ENCODE measurements around the gene AVPI1. TPM values are rescaled to one million over a fixed set of nuclear protein-coding genes. Genes with fewer than 3 reads are reported as not detected.

AVPI1 gene
- total and polyA plus RNA-seq, 4 donors: 6.6 to 22.1 (median 11.9) TPM

DNA sequence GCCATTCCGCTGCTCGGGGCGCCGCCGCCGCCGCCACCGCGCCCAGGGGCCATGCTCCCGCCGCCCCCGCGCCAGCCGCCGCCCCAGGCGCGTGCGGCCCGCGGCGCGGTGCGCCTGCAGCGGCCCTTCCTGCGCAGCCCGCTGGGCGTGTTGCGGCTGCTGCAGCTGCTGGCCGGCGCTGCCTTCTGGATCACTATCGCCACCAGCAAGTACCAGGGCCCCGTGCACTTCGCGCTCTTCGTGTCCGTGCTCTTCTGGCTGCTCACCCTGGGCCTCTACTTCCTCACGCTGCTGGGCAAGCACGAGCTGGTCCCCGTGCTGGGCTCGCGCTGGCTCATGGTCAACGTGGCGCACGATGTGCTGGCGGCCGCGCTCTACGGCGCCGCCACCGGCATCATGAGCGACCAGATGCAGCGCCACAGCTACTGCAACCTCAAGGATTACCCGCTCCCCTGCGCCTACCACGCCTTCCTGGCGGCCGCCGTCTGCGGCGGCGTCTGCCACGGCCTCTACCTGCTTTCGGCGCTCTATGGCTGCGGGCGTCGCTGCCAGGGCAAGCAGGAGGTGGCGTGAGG lies 26.9 kb upstream of the AVPI1 start:
- peak overlapping the region; percentile 56 to 60 (median 59) for H3K4me3 ChIP-seq (ENCODE audit: low read depth in 1 of 3, low read length in 3 of 3)
- no peak for TF ChIP-seq REST (IDR thresholded peaks at IDR 0.05)
- TF ChIP-seq FOXA1 (IDR thresholded peaks at IDR 0.05): no peak
- peak; percentile 89 for TF ChIP-seq MAX (IDR thresholded peaks at IDR 0.05)
- peak; percentile 72 for TF ChIP-seq YY1 (IDR thresholded peaks at IDR 0.05)
- TF ChIP-seq SP1 (IDR thresholded peaks at IDR 0.05): no peak
- TF ChIP-seq, protein P1, sequence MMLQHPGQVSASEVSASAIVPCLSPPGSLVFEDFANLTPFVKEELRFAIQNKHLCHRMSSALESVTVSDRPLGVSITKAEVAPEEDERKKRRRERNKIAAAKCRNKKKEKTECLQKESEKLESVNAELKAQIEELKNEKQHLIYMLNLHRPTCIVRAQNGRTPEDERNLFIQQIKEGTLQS (IDR thresholded peaks at IDR 0.05): no peak
- no peaks in the 10 kb centered on the region for H3K36me3 ChIP-seq (ENCODE audit: control insufficient read depth in 4 of 4, insufficient read depth in 3 of 4, low read depth in 1 of 4, low read length in 3 of 4)
- H3K4me1 ChIP-seq (ENCODE audit: control insufficient read depth in 4 of 4, insufficient read depth in 4 of 4, low read length in 3 of 4): peaks cover under 1 to 20% (median 14%) of the 10 kb centered on the region in 4 donors
- no peaks in the 10 kb centered on the region for H3K9me3 ChIP-seq (ENCODE audit: control insufficient read depth in 4 of 4, low read length in 3 of 4)
- H3K27ac ChIP-seq (ENCODE audit: low read depth in 1 of 2, low read length in 2 of 2): peak overlapping the region; percentile 57 to 71
- WGBS: under 1% methylated on average over 69 of the region's 69 CpGs
- H3K9ac ChIP-seq (ENCODE audit: low read depth in 1 of 2, low read length in 2 of 2): no peak overlapping the region
- peak; percentile 66 for DNase-seq (ENCODE audit: low spot score)
- no peaks in the 10 kb centered on the region for H3K27me3 ChIP-seq (ENCODE audit: control insufficient read depth in 4 of 4, insufficient read depth in 4 of 4, low read length in 3 of 4)

DNA sequence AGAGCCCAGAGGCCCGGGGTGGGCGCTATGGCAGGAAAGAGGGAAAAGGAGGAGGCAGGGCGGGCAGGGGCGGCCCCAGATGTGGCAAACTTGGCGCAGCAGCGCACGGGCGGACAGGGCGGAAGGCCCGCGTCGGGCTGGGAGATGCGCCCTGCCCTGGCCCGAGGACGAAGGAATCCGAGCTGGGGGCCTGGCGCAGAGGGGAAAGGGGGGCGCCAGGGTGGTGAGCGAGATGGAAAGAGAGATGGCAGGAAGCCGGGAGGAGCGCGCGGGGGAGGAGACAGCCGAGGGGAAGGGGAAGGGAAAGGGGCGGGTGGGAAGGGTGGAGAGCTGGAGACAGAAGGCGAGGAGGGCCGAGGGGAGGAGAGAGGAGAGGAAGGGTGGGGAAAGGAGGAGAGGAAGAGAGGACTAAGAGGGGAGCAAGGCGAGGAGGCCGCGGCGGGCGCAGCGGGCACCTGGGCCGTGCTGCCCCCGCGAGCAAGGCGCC lies 26.3 kb upstream of the AVPI1 start, which contains the start of gene MARVELD1:
Gene MARVELD1 (plus strand): TSS at position 392 of the 487 bp plus-strand sequence. CDS start 147 bp downstream, outside the sequence.
- peak within 1 kb of the TSS; percentile 56 to 60 (median 59) for H3K4me3 ChIP-seq (ENCODE audit: low read depth in 1 of 3, low read length in 3 of 3)
- no peaks in the 10 kb centered on the region for H3K36me3 ChIP-seq (ENCODE audit: control insufficient read depth in 4 of 4, insufficient read depth in 3 of 4, low read depth in 1 of 4, low read length in 3 of 4)
- TF ChIP-seq HNF4G (IDR thresholded peaks at IDR 0.05) (no peak), TAF1 (conservative IDR thresholded peaks at IDR 0.05) (no peak), RAD21 (IDR thresholded peaks at IDR 0.05) (no peak)
- WGBS: 30% methylated on average over 37 of the region's 37 CpGs
- no peak for DNase-seq (ENCODE audit: low spot score)
- H3K9ac ChIP-seq (ENCODE audit: low read depth in 1 of 2, low read length in 2 of 2): no peak within 1 kb of the TSS
- no peaks in the 10 kb centered on the region for H3K27me3 ChIP-seq (ENCODE audit: control insufficient read depth in 4 of 4, insufficient read depth in 4 of 4, low read length in 3 of 4)
- peaks cover 0 to 15% (median 11%) of the 10 kb centered on the region in 4 donors for H3K4me1 ChIP-seq (ENCODE audit: control insufficient read depth in 4 of 4, insufficient read depth in 4 of 4, low read length in 3 of 4)
- no peaks in the 10 kb centered on the region for H3K9me3 ChIP-seq (ENCODE audit: control insufficient read depth in 4 of 4, low read length in 3 of 4)
- peak within 1 kb of the TSS; percentile 57 to 71 for H3K27ac ChIP-seq (ENCODE audit: low read depth in 1 of 2, low read length in 2 of 2)

- Histone ChIP-seq H3K27me3 (ENCODE audit: control insufficient read depth in 4 of 4, insufficient read depth in 4 of 4, low read length in 3 of 4) (no peaks in the 10 kb centered on the region), H3K4me3 (ENCODE audit: low read depth in 1 of 3, low read length in 3 of 3) (no peak overlapping the region), H3K9ac (ENCODE audit: low read depth in 1 of 2, low read length in 2 of 2) (no peak overlapping the region), H3K36me3 (ENCODE audit: control insufficient read depth in 4 of 4, insufficient read depth in 3 of 4, low read depth in 1 of 4, low read length in 3 of 4) (no peaks in the 10 kb centered on the region), H3K27ac (ENCODE audit: low read depth in 1 of 2, low read length in 2 of 2) (no peak overlapping the region), H3K9me3 (ENCODE audit: control insufficient read depth in 4 of 4, low read length in 3 of 4) (no peaks in the 10 kb centered on the region), H3K4me1 (ENCODE audit: control insufficient read depth in 4 of 4, insufficient read depth in 4 of 4, low read length in 3 of 4) (peaks cover 6 to 23% (median 18%) of the 10 kb centered on the region in 4 donors)
- 89% methylated on average over 9 of the region's 9 CpGs for WGBS
- DNase-seq (ENCODE audit: low spot score): no peak
- TF ChIP-seq RXRA (IDR thresholded peaks at IDR 0.05) (peak in 1 of 2 donors; percentile 12), SP1 (IDR thresholded peaks at IDR 0.05) (no peak)
These were observed 24.9 kb upstream of the AVPI1 start for GRCh38 chr10:97711640-97712572.

Measured in liver (tissue), 9 donors.